CD14-positive monocyte (primary cell): ENCODE data around the gene TLR7. TPM values are rescaled to one million over a fixed set of nuclear protein-coding genes. Genes with fewer than 3 reads are reported as not detected.

Source experiments
- DNase-seq, 3 donors: peaks; one replicate each; pipeline ENCODE4 v3.0.0-alpha.2; 2011 to 2022
- H2AFZ ChIP-seq: 2 replicates; pipeline ENCODE4 v1.6.0; 2012; ENCODE audit warnings: mild to moderate bottlenecking, low read depth, low read length, inconsistent platforms; ENCODE audit not compliant: insufficient read depth, poor library complexity, severe bottlenecking
- H3K27ac ChIP-seq, 2 donors: 1 replicate in 1 of 2; 2 replicates in 1 of 2; pipeline ENCODE4 v1.5.1; 2012 to 2013; ENCODE audit warnings: low read length in 2 of 2, control low read depth in 1 of 2, inconsistent platforms in 1 of 2, low read depth in 1 of 2, mild to moderate bottlenecking in 1 of 2
- H3K27me3 ChIP-seq, 2 donors: one replicate each; pipeline versions ENCODE4 v1.6.0 to v1.6.1; 2011 to 2013; ENCODE audit warnings: low read length in 2 of 2; ENCODE audit not compliant: control insufficient read depth in 2 of 2, insufficient read depth in 2 of 2
- H3K36me3 ChIP-seq, 2 donors: replicated peaks in 1 of 2; 1 replicate in 1 of 2; 2 replicates in 1 of 2; pipeline versions ENCODE4 v1.5.1 to v1.6.1; 2012 to 2013; ENCODE audit warnings: low read length in 2 of 2, control low read depth in 1 of 2, inconsistent platforms in 1 of 2, mild to moderate bottlenecking in 1 of 2; ENCODE audit not compliant: insufficient read depth in 2 of 2, control insufficient read depth in 1 of 2
- H3K4me1 ChIP-seq, 2 donors: 1 replicate in 1 of 2; 2 replicates in 1 of 2; pipeline versions ENCODE4 v1.5.1 to v1.6.1; 2012 to 2013; ENCODE audit warnings: low read length in 2 of 2, control low read depth in 1 of 2, inconsistent platforms in 1 of 2, mild to moderate bottlenecking in 1 of 2, moderate library complexity in 1 of 2; ENCODE audit not compliant: insufficient read depth in 2 of 2, control insufficient read depth in 1 of 2
- H3K4me2 ChIP-seq: replicated peaks from 2 replicates; pipeline ENCODE3; 2012; ENCODE audit warnings: low read length, moderate library complexity, mild to moderate bottlenecking; ENCODE audit not compliant: poor library complexity, severe bottlenecking; ENCODE audit errors: extremely low read depth
- H3K4me3 ChIP-seq, 3 experiments: fragments of 200-600 bp in 1 of 3; sonication (generic) in 1 of 3; replicated peaks in 1 of 3; 1 replicate in 2 of 3; 2 replicates in 1 of 3; pipeline ENCODE4 v1.5.1; 2011 to 2013; ENCODE audit warnings: low read length in 3 of 3, mild to moderate bottlenecking in 3 of 3, control low read depth in 2 of 3, low read depth in 2 of 3, inconsistent platforms in 1 of 3, moderate library complexity in 1 of 3
- H3K79me2 ChIP-seq: 2 replicates; pipeline ENCODE4 v1.6.0; 2012; ENCODE audit warnings: mild to moderate bottlenecking, control low read depth, inconsistent platforms, low read length, moderate library complexity; ENCODE audit not compliant: insufficient read depth
- H3K9ac ChIP-seq: 2 replicates; pipeline ENCODE4 v1.6.0; 2017; ENCODE audit warnings: low read length, mild to moderate bottlenecking; ENCODE audit not compliant: insufficient read depth, poor library complexity, severe bottlenecking
- H3K9me3 ChIP-seq, 2 donors: replicated peaks in 1 of 2; 1 replicate in 1 of 2; 2 replicates in 1 of 2; pipeline versions ENCODE4 v1.5.1 to v1.6.1; 2012 to 2013; ENCODE audit warnings: low read length in 2 of 2, control low read depth in 1 of 2; ENCODE audit not compliant: control insufficient read depth in 1 of 2, insufficient read depth in 1 of 2
- H4K20me1 ChIP-seq: 2 replicates; pipeline ENCODE4 v1.6.0; 2012; ENCODE audit warnings: mild to moderate bottlenecking, low read length, control low read depth, moderate library complexity; ENCODE audit not compliant: insufficient read depth
- H3K27ac Mint-ChIP-seq, 7 donors: one replicate each; pipeline ENCODE4 v1.8.0; 2020; ENCODE audit warnings: mild to moderate bottlenecking in 7 of 7, mixed read lengths in 7 of 7, moderate library complexity in 6 of 7, inconsistent platforms in 2 of 7
- H3K27me3 Mint-ChIP-seq, 3 donors: one replicate each; pipeline ENCODE4 v1.8.0; 2021 to 2022; ENCODE audit warnings: low read depth in 3 of 3, mild to moderate bottlenecking in 3 of 3, mixed read lengths in 3 of 3, moderate library complexity in 3 of 3, inconsistent platforms in 1 of 3
- H3K36me3 Mint-ChIP-seq, 2 donors: one replicate each; pipeline ENCODE4 v1.8.0; 2020; ENCODE audit warnings: mixed read lengths in 2 of 2, inconsistent platforms in 1 of 2, mild to moderate bottlenecking in 1 of 2
- H3K4me1 Mint-ChIP-seq: one replicate; pipeline ENCODE4 v1.8.0; 2020; ENCODE audit warnings: mild to moderate bottlenecking, mixed read lengths
- H3K4me3 Mint-ChIP-seq, 2 donors: one replicate each; pipeline ENCODE4 v1.8.0; 2020; ENCODE audit warnings: mild to moderate bottlenecking in 2 of 2, mixed read lengths in 2 of 2, moderate library complexity in 1 of 2
- H3K9me3 Mint-ChIP-seq, 7 donors: one replicate each; pipeline ENCODE4 v1.8.0; 2020 to 2022; ENCODE audit warnings: mixed read lengths in 7 of 7, mild to moderate bottlenecking in 6 of 7, moderate library complexity in 6 of 7, inconsistent platforms in 2 of 7
- WGBS: methylation state at CpG from one replicate; pipeline ENCODE4 v1.1.5; 2013; ENCODE audit warnings: missing lambda C conversion rate; ENCODE audit not compliant: insufficient coverage; 5-methylcytosine and 5-hydroxymethylcytosine counted together
- intact Hi-C, 2 donors: fragments of 100-400 bp; cut with micrococcal nuclease; formaldehyde crosslinking; loops; one replicate each; pipeline versions ENCODE4 v1.15.0 to v1.15.1; 2023
- polyA plus RNA-seq, 3 donors: library from polyadenylated mRNA; depleted of rRNA in 1 of 3; unstranded in 2 of 3; stranded (reverse) in 1 of 3; fragments of 300-500 nt in 2 of 3; fragments of >200 nt in 1 of 3; fragmentation: Illumina TruSeq in 2 of 3; gene quantifications; 1 replicate in 2 of 3; 2 replicates in 1 of 3; pipeline ENCODE4 v1.2.3, GENCODE V29; 2012 to 2021
- TF ChIP-seq, protein P1 (sequence below): fragments of 200-600 bp; IDR thresholded peaks from one replicate; pipeline ENCODE4 v1.8.0; 2022; ENCODE audit warnings: antibody characterized with exemption, mild to moderate bottlenecking

Gene TLR7
- polyA plus RNA-seq, 3 donors = 4.2 to 27.3 (median 23.0) TPM

GRCh38 chrX:12871257-12871656 is 4.4 kb downstream of the TLR7 start:
- Mint-ChIP-seq H3K4me3 (peak overlapping the region in 1 of 2 donors; percentile 40), H3K27me3 (peaks cover 0 to 11% (median 0%) of the 10 kb centered on the region in 3 donors), H3K27ac (peak overlapping the region in 3 of 7 donors; percentile 3 to 71 (median 67)), H3K4me1 (peaks cover 75% of the 10 kb centered on the region), H3K9me3 (peaks cover 0 to 11% (median 0%) of the 10 kb centered on the region in 7 donors), H3K36me3 (peaks cover 21 to 32% of the 10 kb centered on the region in 2 donors)
- Histone ChIP-seq H3K4me1 (peaks cover 59 to 61% of the 10 kb centered on the region in 2 donors), H2AFZ (no peak overlapping the region), H3K4me3 (no peak overlapping the region), H3K9me3 (no peaks in the 10 kb centered on the region), H3K36me3 (peaks cover 5 to 11% of the 10 kb centered on the region in 2 donors), H3K79me2 (peaks cover 65% of the 10 kb centered on the region), H3K4me2 (no peak overlapping the region), H3K9ac (no peak overlapping the region), H3K27ac (no peak overlapping the region), H3K27me3 (peaks cover 0 to 13% of the 10 kb centered on the region in 2 donors), H4K20me1 (peaks cover 9% of the 10 kb centered on the region)
- peak in 2 of 3 donors; percentile 22 to 26 for DNase-seq
- intact Hi-C loops = no loop called here
- TF ChIP-seq, protein P1, sequence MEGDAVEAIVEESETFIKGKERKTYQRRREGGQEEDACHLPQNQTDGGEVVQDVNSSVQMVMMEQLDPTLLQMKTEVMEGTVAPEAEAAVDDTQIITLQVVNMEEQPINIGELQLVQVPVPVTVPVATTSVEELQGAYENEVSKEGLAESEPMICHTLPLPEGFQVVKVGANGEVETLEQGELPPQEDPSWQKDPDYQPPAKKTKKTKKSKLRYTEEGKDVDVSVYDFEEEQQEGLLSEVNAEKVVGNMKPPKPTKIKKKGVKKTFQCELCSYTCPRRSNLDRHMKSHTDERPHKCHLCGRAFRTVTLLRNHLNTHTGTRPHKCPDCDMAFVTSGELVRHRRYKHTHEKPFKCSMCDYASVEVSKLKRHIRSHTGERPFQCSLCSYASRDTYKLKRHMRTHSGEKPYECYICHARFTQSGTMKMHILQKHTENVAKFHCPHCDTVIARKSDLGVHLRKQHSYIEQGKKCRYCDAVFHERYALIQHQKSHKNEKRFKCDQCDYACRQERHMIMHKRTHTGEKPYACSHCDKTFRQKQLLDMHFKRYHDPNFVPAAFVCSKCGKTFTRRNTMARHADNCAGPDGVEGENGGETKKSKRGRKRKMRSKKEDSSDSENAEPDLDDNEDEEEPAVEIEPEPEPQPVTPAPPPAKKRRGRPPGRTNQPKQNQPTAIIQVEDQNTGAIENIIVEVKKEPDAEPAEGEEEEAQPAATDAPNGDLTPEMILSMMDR = no peak
- no CpG with 5 or more reads among the region's 6 CpGs for WGBS

DNA sequence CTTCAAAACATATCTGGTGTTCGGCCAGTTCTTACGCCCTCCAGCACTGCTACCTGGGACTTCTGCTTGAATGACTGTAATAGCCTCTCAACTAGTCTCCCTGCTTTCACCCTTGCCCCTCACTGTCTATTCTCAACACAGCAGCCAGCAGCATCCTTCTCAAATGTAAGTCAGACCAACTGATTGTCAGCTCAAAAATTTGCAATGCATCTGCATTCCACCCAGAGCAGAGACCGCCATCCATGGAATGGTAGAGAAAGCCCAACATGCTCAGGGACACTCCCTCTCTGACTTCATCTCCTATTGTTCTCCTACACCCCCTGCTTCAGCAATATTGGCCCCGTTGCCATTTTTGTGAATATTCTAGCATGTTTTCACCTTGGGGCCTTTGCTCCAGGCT is 5.9 kb downstream of the TLR7 start:
- H3K9me3 Mint-ChIP-seq = peaks cover 0 to 11% (median 0%) of the 10 kb centered on the region in 7 donors
- Histone ChIP-seq H3K79me2 (peaks cover 62% of the 10 kb centered on the region), H3K27me3 (peaks cover 0 to 18% of the 10 kb centered on the region in 2 donors), H4K20me1 (peaks cover 12% of the 10 kb centered on the region), H2AFZ (no peak overlapping the region), H3K4me1 (peaks cover 51 to 63% of the 10 kb centered on the region in 2 donors), H3K27ac (no peak overlapping the region), H3K9ac (no peak overlapping the region), H3K4me3 (no peak overlapping the region), H3K9me3 (no peaks in the 10 kb centered on the region), H3K36me3 (peaks cover 5 to 11% of the 10 kb centered on the region in 2 donors), H3K4me2 (no peak overlapping the region)
- no peak overlapping the region for H3K4me3 Mint-ChIP-seq
- peak overlapping the region in 2 of 7 donors; percentile 60 to 83 for H3K27ac Mint-ChIP-seq
- DNase-seq = no peak
- 100% methylated on average over 1 of the region's 4 CpGs for WGBS
- H3K36me3 Mint-ChIP-seq = peaks cover 21 to 38% of the 10 kb centered on the region in 2 donors
- H3K27me3 Mint-ChIP-seq = peaks cover 0 to 15% (median 0%) of the 10 kb centered on the region in 3 donors
- H3K4me1 Mint-ChIP-seq = peaks cover 78% of the 10 kb centered on the region
- intact Hi-C loops = no loop called here
- TF ChIP-seq, protein P1 = no peak
